Activated CD4-positive, alpha-beta T cell treated with anti-CD3 and anti-CD28 coated beads, Interleukin-2, amount 10 ng/mL, durations not matched to agents 24 days and 14 days (primary cell): ENCODE data around the gene PRCD. TPM values are rescaled to one million over a fixed set of nuclear protein-coding genes. Genes with fewer than 3 reads are reported as not detected.

Source experiments
- DNase-seq: peaks from one replicate; pipeline ENCODE4 v3.0.0; 2022
- H3K27ac Mint-ChIP-seq: one replicate; pipeline ENCODE4 v1.8.0; 2022; ENCODE audit warnings: mild to moderate bottlenecking, mixed read lengths
- H3K27me3 Mint-ChIP-seq: one replicate; pipeline ENCODE4 v1.8.0; 2022; ENCODE audit warnings: mixed read lengths
- H3K36me3 Mint-ChIP-seq: one replicate; pipeline ENCODE4 v1.8.0; 2022; ENCODE audit warnings: low read depth, mild to moderate bottlenecking, mixed read lengths
- H3K4me1 Mint-ChIP-seq: one replicate; pipeline ENCODE4 v1.8.0; 2021; ENCODE audit warnings: mixed read lengths
- H3K4me3 Mint-ChIP-seq: one replicate; pipeline ENCODE4 v1.8.0; 2022; ENCODE audit warnings: mild to moderate bottlenecking, moderate library complexity, mixed read lengths
- H3K9me3 Mint-ChIP-seq: one replicate; pipeline ENCODE4 v1.8.0; 2021; ENCODE audit warnings: mixed read lengths
- intact Hi-C: fragments of 100-400 bp; cut with micrococcal nuclease; formaldehyde crosslinking; loops from one replicate; pipeline ENCODE4 v1.15.1; 2023
- total RNA-seq: library from RNA; stranded (reverse); gene quantifications from 2 replicates; pipeline ENCODE4 v1.2.3, GENCODE V29; 2022

Gene PRCD
- not detected in 2 replicates for total RNA-seq

GRCh38 chr17:76539631-76540271 lies at the start of gene PRCD:
Gene PRCD (plus strand): TSS chr17:76540044. CDS start chr17:76540142, 98 bp downstream.
- Mint-ChIP-seq H3K4me3 (no peak within 1 kb of the TSS), H3K27ac (no peak within 1 kb of the TSS), H3K9me3 (no peaks in the 10 kb centered on the region), H3K27me3 (peaks cover 61% of the 10 kb centered on the region), H3K36me3 (no peaks in the 10 kb centered on the region), H3K4me1 (no peaks in the 10 kb centered on the region)
- no peak for DNase-seq
- intact Hi-C loops: no loop called here

DNA sequence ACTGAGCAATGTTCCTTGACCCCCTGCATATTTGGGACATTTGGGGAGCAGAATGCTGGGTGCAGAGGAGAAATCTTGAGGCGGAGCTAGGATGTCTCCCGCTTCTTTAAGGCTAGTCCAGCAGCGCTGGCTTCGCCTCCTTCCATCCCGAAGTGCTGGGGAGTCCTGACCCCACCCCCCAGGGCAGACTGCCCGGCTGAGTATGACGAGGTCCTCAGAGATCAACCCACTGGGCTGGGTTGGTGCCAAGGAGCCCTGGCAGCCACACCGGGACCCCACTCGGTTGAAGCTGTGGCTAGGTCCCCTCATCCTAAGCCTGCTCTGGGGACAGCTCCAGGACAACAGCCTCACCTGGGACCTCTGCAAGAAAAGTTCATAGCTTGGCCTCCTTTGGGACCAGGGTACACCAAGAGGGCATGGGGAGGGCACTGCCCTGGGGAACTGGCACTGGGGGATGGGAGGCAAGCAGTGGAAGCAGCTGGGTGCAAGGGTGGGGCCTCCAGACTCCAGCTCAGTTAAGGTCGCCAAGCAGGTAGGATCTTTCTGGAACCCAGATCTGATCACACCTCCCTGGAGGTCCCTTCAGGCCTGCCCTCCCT lies 49.6 kb upstream of the PRCD start:
- Mint-ChIP-seq H3K27ac (no peak overlapping the region), H3K4me3 (peak overlapping the region; percentile 30), H3K27me3 (no peaks in the 10 kb centered on the region), H3K36me3 (peaks cover 13% of the 10 kb centered on the region), H3K4me1 (peaks cover 39% of the 10 kb centered on the region), H3K9me3 (no peaks in the 10 kb centered on the region)
- DNase-seq: no peak
- intact Hi-C loops: no loop called here

- peaks cover 44% of the 10 kb centered on the region for H3K4me1 Mint-ChIP-seq
- H3K27me3 Mint-ChIP-seq: no peaks in the 10 kb centered on the region
- peak overlapping the region; percentile 93 for H3K4me3 Mint-ChIP-seq
- no peaks in the 10 kb centered on the region for H3K9me3 Mint-ChIP-seq
- intact Hi-C loops: no loop called here
- peaks cover 10% of the 10 kb centered on the region for H3K36me3 Mint-ChIP-seq
- DNase-seq: peak; percentile 82
- peak overlapping the region; percentile 99 for H3K27ac Mint-ChIP-seq
Observed at GRCh38 chr17:76491271-76492122, 48.3 kb upstream of the PRCD start.

DNA sequence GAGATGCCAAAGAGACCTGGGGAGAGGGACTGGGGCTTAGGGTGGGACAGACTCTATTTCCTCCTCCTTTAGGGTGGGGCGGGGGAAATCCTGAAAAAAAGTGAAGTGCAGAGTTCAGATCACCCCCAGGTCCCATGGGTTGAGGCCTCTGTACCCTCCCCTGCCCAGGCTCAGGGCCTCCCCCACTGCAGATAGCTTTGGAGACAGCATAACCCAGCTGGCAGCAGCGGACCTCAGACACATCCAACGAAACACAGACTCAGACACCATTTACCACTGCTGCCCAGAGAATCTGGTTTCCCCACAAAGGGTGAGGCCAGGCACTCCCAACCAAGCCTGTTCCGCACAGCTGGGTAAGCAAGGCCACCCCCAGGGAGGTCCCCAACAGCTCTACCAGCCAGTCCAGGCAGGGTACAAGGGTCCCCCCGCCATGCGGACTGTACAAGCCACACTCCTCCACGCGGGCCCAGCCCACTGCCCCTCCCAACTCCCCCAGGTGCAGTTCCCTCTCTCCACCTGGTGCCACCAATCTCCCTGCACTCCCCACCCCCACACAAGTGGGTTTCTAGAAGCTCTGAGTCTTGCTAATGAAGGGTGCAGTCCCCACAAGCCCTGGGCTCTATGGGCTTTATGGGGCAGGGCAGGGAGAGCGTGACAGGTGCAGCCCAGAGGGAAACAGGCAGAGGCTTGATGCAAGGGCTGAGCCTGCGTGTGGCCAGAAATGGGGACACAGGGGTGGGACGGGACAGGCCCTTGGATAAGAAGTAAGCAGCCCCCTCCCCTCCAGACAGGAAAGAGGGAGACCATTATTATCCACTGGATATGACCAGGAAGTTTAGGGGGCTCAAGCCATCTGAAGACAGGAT lies 47.5 kb upstream of the PRCD start:
- Mint-ChIP-seq H3K4me3 (peak overlapping the region; percentile 93), H3K4me1 (peaks cover 51% of the 10 kb centered on the region), H3K36me3 (peaks cover 13% of the 10 kb centered on the region), H3K27me3 (no peaks in the 10 kb centered on the region), H3K9me3 (no peaks in the 10 kb centered on the region), H3K27ac (peak overlapping the region; percentile 99)
- intact Hi-C loops: no loop called here
- peak; percentile 72 for DNase-seq

- Mint-ChIP-seq H3K36me3 (peaks cover 8% of the 10 kb centered on the region), H3K9me3 (no peaks in the 10 kb centered on the region), H3K27me3 (no peaks in the 10 kb centered on the region), H3K4me3 (peak overlapping the region; percentile 93), H3K4me1 (peaks cover 53% of the 10 kb centered on the region), H3K27ac (peak overlapping the region; percentile 99)
- intact Hi-C loops: loop anchor here (1.0 kb wide), 1 partner anchor 22 kb away; no protein-coding TSS in a partner anchor
- peak; percentile 88 for DNase-seq
Observed at GRCh38 chr17:76492989-76493501, 46.8 kb upstream of the PRCD start.

DNA sequence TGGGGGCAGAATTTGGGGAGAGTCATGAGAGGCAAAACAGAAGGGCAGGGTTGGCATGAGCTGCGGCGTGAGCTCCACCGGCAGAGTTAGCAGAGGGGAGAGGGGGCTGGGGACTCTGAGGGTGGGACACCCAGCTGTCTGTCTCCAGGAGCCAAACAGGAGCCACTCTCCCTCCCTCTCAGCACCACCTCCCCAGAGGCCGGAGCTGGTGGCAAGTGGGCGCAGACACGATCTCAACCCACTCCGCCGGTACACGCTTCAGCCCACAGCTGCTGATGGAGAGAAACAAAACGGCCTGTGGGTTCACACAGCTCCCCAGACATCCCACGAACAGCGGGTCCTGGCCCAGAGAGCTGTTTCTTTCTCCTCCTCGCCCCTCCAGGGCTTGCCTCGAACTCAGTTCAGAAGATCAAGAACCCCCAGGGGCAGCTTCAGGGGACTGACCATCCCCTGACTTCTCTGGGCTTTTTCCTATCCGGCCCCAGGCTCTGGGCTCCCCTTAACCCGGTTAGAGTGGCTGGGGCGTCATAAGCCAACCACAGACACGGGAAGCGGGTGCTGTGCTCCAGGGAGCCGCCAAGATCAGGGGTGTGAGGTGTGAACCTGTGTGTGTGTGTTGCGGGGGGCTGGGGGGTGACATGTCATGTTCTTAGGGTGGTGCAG lies 46.2 kb upstream of the PRCD start:
- H3K27me3 Mint-ChIP-seq: no peaks in the 10 kb centered on the region
- H3K27ac Mint-ChIP-seq: peak overlapping the region; percentile 99
- DNase-seq: peak; percentile 75
- peaks cover 10% of the 10 kb centered on the region for H3K36me3 Mint-ChIP-seq
- H3K4me3 Mint-ChIP-seq: peak overlapping the region; percentile 93
- peaks cover 56% of the 10 kb centered on the region for H3K4me1 Mint-ChIP-seq
- no peaks in the 10 kb centered on the region for H3K9me3 Mint-ChIP-seq
- intact Hi-C loops: loop anchor here (1.0 kb wide), 1 partner anchor 22 kb away; no protein-coding TSS in a partner anchor

- Mint-ChIP-seq H3K9me3 (no peaks in the 10 kb centered on the region), H3K27ac (peak overlapping the region; percentile 58), H3K4me1 (peaks cover 61% of the 10 kb centered on the region), H3K27me3 (no peaks in the 10 kb centered on the region), H3K4me3 (no peak overlapping the region), H3K36me3 (peaks cover 11% of the 10 kb centered on the region)
- intact Hi-C loops: no loop called here
- DNase-seq: no peak
Observed at GRCh38 chr17:76495663-76496400, 44.0 kb upstream of the PRCD start.

GRCh38 chr17:76496464-76496863 lies 43.4 kb upstream of the PRCD start:
- Mint-ChIP-seq H3K27me3 (no peaks in the 10 kb centered on the region), H3K27ac (no peak overlapping the region), H3K4me1 (peaks cover 61% of the 10 kb centered on the region), H3K9me3 (no peaks in the 10 kb centered on the region), H3K36me3 (peaks cover 11% of the 10 kb centered on the region), H3K4me3 (no peak overlapping the region)
- DNase-seq: no peak
- intact Hi-C loops: no loop called here

GRCh38 chr17:76497699-76497978 lies 42.2 kb upstream of the PRCD start:
- H3K9me3 Mint-ChIP-seq: no peaks in the 10 kb centered on the region
- no peak overlapping the region for H3K27ac Mint-ChIP-seq
- no peak overlapping the region for H3K4me3 Mint-ChIP-seq
- peaks cover 62% of the 10 kb centered on the region for H3K4me1 Mint-ChIP-seq
- peaks cover 11% of the 10 kb centered on the region for H3K36me3 Mint-ChIP-seq
- no peaks in the 10 kb centered on the region for H3K27me3 Mint-ChIP-seq
- intact Hi-C loops: no loop called here
- no peak for DNase-seq

- H3K4me3 Mint-ChIP-seq: peak overlapping the region; percentile 34
- H3K27ac Mint-ChIP-seq: peak overlapping the region; percentile 32
- no peaks in the 10 kb centered on the region for H3K27me3 Mint-ChIP-seq
- peaks cover 9% of the 10 kb centered on the region for H3K36me3 Mint-ChIP-seq
- intact Hi-C loops: no loop called here
- DNase-seq: no peak
- H3K4me1 Mint-ChIP-seq: peaks cover 56% of the 10 kb centered on the region
- no peaks in the 10 kb centered on the region for H3K9me3 Mint-ChIP-seq
Observed at GRCh38 chr17:76497979-76498875, 41.6 kb upstream of the PRCD start.

- H3K4me3 Mint-ChIP-seq: peak overlapping the region; percentile 81
- intact Hi-C loops: no loop called here
- no peaks in the 10 kb centered on the region for H3K9me3 Mint-ChIP-seq
- peaks cover 50% of the 10 kb centered on the region for H3K4me1 Mint-ChIP-seq
- H3K27ac Mint-ChIP-seq: peak overlapping the region; percentile 32
- no peaks in the 10 kb centered on the region for H3K27me3 Mint-ChIP-seq
- DNase-seq: no peak
- H3K36me3 Mint-ChIP-seq: peaks cover 8% of the 10 kb centered on the region
Observed at GRCh38 chr17:76498876-76499251, 41.0 kb upstream of the PRCD start.

DNA sequence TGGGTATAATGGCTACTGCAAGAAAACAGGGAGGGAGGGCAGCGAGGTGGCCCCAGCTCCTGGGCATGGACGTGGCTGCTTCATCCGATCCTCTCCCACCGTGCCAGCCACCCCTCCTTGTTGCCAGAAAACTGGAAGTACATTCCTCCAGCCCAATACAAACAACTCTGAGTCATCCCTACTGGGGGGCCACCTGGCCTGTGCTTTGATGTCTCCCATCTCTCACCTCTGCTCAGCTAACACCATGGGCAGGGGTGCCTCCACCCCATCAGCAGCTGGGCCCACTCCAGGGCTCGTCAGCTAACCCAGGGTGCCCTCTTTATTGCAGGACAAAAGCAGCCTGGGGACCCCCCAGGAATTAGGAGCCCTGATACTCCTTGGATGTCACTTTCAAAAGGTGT lies 40.6 kb upstream of the PRCD start:
- Mint-ChIP-seq H3K27me3 (no peaks in the 10 kb centered on the region), H3K9me3 (no peaks in the 10 kb centered on the region), H3K4me1 (peaks cover 50% of the 10 kb centered on the region), H3K27ac (peak overlapping the region; percentile 72), H3K36me3 (peaks cover 8% of the 10 kb centered on the region), H3K4me3 (peak overlapping the region; percentile 81)
- intact Hi-C loops: no loop called here
- no peak for DNase-seq
